ENCODE measurements around the gene ZSCAN20. TPM values are rescaled to one million over a fixed set of nuclear protein-coding genes. Genes with fewer than 3 reads are reported as not detected.

Gene ZSCAN20
- total RNA-seq, 1 experiment from 2014 or later, result 3.9 TPM

- no CpG with 5 or more reads among the region's 4 CpGs for WGBS (ENCODE audit: extremely low coverage, insufficient read length, low lambda C conversion rate)
- Histone ChIP-seq H3K56ac (ENCODE audit: insufficient read length, low read depth, low read length) (no peak overlapping the region), H2BK15ac (ENCODE audit: low read depth, low read length) (no peak overlapping the region), H2BK20ac (ENCODE audit: low read depth, low read length, poor library complexity, severe bottlenecking) (no peak overlapping the region), H3K27me3 (ENCODE audit: insufficient read depth, low read length) (no peaks in the 10 kb centered on the region), H3K4me1 (ENCODE audit: insufficient read depth, low read length) (no peaks in the 10 kb centered on the region), H2AFZ (ENCODE audit: low read length) (no peak overlapping the region), H4K91ac (ENCODE audit: insufficient read length, low read depth, low read length) (no peak overlapping the region), H2BK120ac (ENCODE audit: low read depth, low read length, poor library complexity, severe bottlenecking) (no peak overlapping the region), H3K79me2 (ENCODE audit: insufficient read depth, low read length) (no peaks in the 10 kb centered on the region), H3T11ph (ENCODE audit: low read length) (no peak overlapping the region), H3K23ac (ENCODE audit: insufficient read length, low read depth, low read length) (no peak overlapping the region), H3K18ac (ENCODE audit: insufficient read length, low read depth, low read length) (no peak overlapping the region), H4K8ac (replicated peaks; ENCODE audit: insufficient read length, low read depth, low read length) (no peak overlapping the region), H3K79me1 (ENCODE audit: insufficient read depth, low read depth, low read length, poor library complexity, severe bottlenecking) (no peaks in the 10 kb centered on the region), H4K5ac (ENCODE audit: insufficient read length, low read depth, low read length) (no peak overlapping the region), H3K23me2 (ENCODE audit: insufficient read length, low read depth, low read length, poor library complexity, severe bottlenecking) (no peaks in the 10 kb centered on the region), H3K14ac (ENCODE audit: insufficient read depth, low read length) (no peak overlapping the region), H3K4ac (ENCODE audit: low read depth, low read length) (no peak overlapping the region), H2BK12ac (ENCODE audit: insufficient read length, low read depth, low read length) (no peak overlapping the region), H3K4me2 (ENCODE audit: insufficient read depth, insufficient read length, low read length) (no peak overlapping the region), H4K20me1 (ENCODE audit: control insufficient read depth, insufficient read depth, insufficient read length) (no peaks in the 10 kb centered on the region), H2BK5ac (ENCODE audit: insufficient read length, low read length) (no peak overlapping the region), H3K9ac (ENCODE audit: extremely low read depth, insufficient read length, low read length) (no peak overlapping the region), H3K27ac (ENCODE audit: insufficient read length, low read depth, low read length) (no peak overlapping the region), H3K9me3 (ENCODE audit: control insufficient read depth, low read depth, low read length) (peaks cover 9% of the 10 kb centered on the region), H2AK5ac (ENCODE audit: insufficient read length, low read length) (no peak overlapping the region)
- H3K27ac Mint-ChIP-seq, result no peak overlapping the region
- H3K4me1 Mint-ChIP-seq, result peaks cover 10% of the 10 kb centered on the region in 2 experiments
- peaks cover 11 to 24% of the 10 kb centered on the region in 2 experiments for H3K9me3 Mint-ChIP-seq
- H3K27me3 Mint-ChIP-seq (ENCODE audit: low read depth), result no peaks in the 10 kb centered on the region; the same call in none of the 2 replicates
- DNase-seq, result no peak
- TF ChIP-seq CTCF (conservative IDR thresholded peaks at IDR 0.05), result peak; percentile 67
- H3K36me3 Mint-ChIP-seq (ENCODE audit: insufficient read depth in 1 of 3, low read depth in 3 of 3), result peaks cover 10 to 27% (median 24%) of the 10 kb centered on the region in 3 experiments; a peak in 6 of 7 replicates
- no peak overlapping the region for H3K4me3 Mint-ChIP-seq
These were observed 28.1 kb downstream of the ZSCAN20 start for GRCh38 chr1:33500547-33500946.
